Hepatocyte (in vitro differentiated cells): ENCODE data around the gene GAL3ST2. TPM values are rescaled to one million over a fixed set of nuclear protein-coding genes. Genes with fewer than 3 reads are reported as not detected.

Experiments
- DNase-seq: peaks from one replicate; pipeline ENCODE4 v3.0.0-alpha.2; 2016; ENCODE audit warnings: low spot score
- H2AFZ ChIP-seq: fragments of 200-600 bp; sonication (generic); 2 replicates; pipeline ENCODE4 v1.6.0; 2016; ENCODE audit warnings: antibody characterized with exemption, mild to moderate bottlenecking
- H3K27ac ChIP-seq: fragments of 200-600 bp; sonication (generic); 2 replicates; pipeline ENCODE4 v1.5.1; 2016; ENCODE audit warnings: mild to moderate bottlenecking
- H3K27me3 ChIP-seq: fragments of 200-600 bp; sonication (generic); 2 replicates; pipeline ENCODE4 v1.6.1; 2016
- H3K36me3 ChIP-seq: fragments of 200-600 bp; sonication (generic); replicated peaks from 2 replicates; pipeline ENCODE4 v1.5.1; 2016; ENCODE audit warnings: low read depth; ENCODE audit not compliant: insufficient read depth
- H3K4me1 ChIP-seq: fragments of 200-600 bp; sonication (generic); 2 replicates; pipeline ENCODE4 v1.5.1; 2016; ENCODE audit warnings: mild to moderate bottlenecking, moderate library complexity; ENCODE audit not compliant: insufficient read depth
- H3K4me2 ChIP-seq: fragments of 200-600 bp; sonication (generic); 2 replicates; pipeline ENCODE4 v1.6.0; 2016
- H3K4me3 ChIP-seq: fragments of 200-600 bp; sonication (generic); 2 replicates; pipeline ENCODE4 v1.5.1; 2016; ENCODE audit warnings: mild to moderate bottlenecking
- H3K79me2 ChIP-seq: fragments of 200-600 bp; sonication (generic); 2 replicates; pipeline ENCODE4 v1.6.0; 2017; ENCODE audit warnings: mild to moderate bottlenecking
- H3K9me2 ChIP-seq: fragments of 200-600 bp; sonication (generic); replicated peaks from 2 replicates; pipeline ENCODE4 v1.6.0; 2017; ENCODE audit warnings: mild to moderate bottlenecking; ENCODE audit not compliant: insufficient read depth
- H3K9me3 ChIP-seq: fragments of 200-600 bp; sonication (generic); 2 replicates; pipeline ENCODE4 v1.5.1; 2016; ENCODE audit warnings: low read depth, mild to moderate bottlenecking
- H4K20me1 ChIP-seq: fragments of 200-600 bp; sonication (generic); 2 replicates; pipeline ENCODE4 v1.6.0; 2016; ENCODE audit warnings: mild to moderate bottlenecking; ENCODE audit not compliant: insufficient read depth, poor library complexity, severe bottlenecking
- EZH2 ChIP-seq: fragments of 200-600 bp; sonication (generic); IDR thresholded peaks from 2 replicates; pipeline ENCODE4 v1.6.1; 2016; ENCODE audit warnings: antibody characterized with exemption, mild to moderate bottlenecking, borderline replicate concordance
- EZH2phosphoT487 ChIP-seq: fragments of 200-600 bp; sonication (generic); IDR thresholded peaks from one replicate; pipeline ENCODE4 v1.6.1; 2018; ENCODE audit warnings: antibody characterized with exemption, mild to moderate bottlenecking, low read depth, moderate library complexity; ENCODE audit not compliant: unreplicated experiment, severe bottlenecking
- WGBS: methylation state at CpG from one replicate; pipeline ENCODE4 v1.1.6; 2016; ENCODE audit warnings: low lambda C conversion rate; ENCODE audit errors: missing lambda C conversion rate; 5-methylcytosine and 5-hydroxymethylcytosine counted together
- polyA plus RNA-seq: library from polyadenylated mRNA; unstranded; fragments of >200 nt; fragmentation: Nextera tagmentation; extraction: Ambion mirVana; gene quantifications from 2 replicates; pipeline ENCODE4 v1.2.1, GENCODE V29; 2016
- total RNA-seq: library from RNA; depleted of rRNA; stranded (reverse); fragments of >200 nt; gene quantifications from 2 replicates; pipeline ENCODE4 v1.2.3, GENCODE V29; 2014
- TF ChIP-seq, protein P1 (sequence below): fragments of 200-600 bp; sonication (generic); IDR thresholded peaks from 2 replicates; pipeline ENCODE4 v1.5.1; 2016; ENCODE audit warnings: antibody characterized with exemption, mild to moderate bottlenecking; ENCODE audit not compliant: poor library complexity

Gene GAL3ST2
- total and polyA plus RNA-seq, 2 experiments from 2014 or later: 0.53 TPM; not detected in 1

GRCh38 chr2:241743620-241744019 lies 33.0 kb upstream of the GAL3ST2 start:
- Histone ChIP-seq H3K79me2 (peaks cover 9% of the 10 kb centered on the region), H3K36me3 (no peaks in the 10 kb centered on the region), H3K9me2 (no peaks in the 10 kb centered on the region), H3K9me3 (no peaks in the 10 kb centered on the region), H3K27ac (no peak overlapping the region), H3K4me3 (no peak overlapping the region), H3K27me3 (no peaks in the 10 kb centered on the region), H3K4me2 (no peak overlapping the region), H3K4me1 (no peaks in the 10 kb centered on the region), H2AFZ (no peak overlapping the region), H4K20me1 (peaks cover 2% of the 10 kb centered on the region)
- no peak for TF ChIP-seq EZH2
- TF ChIP-seq, protein P1, sequence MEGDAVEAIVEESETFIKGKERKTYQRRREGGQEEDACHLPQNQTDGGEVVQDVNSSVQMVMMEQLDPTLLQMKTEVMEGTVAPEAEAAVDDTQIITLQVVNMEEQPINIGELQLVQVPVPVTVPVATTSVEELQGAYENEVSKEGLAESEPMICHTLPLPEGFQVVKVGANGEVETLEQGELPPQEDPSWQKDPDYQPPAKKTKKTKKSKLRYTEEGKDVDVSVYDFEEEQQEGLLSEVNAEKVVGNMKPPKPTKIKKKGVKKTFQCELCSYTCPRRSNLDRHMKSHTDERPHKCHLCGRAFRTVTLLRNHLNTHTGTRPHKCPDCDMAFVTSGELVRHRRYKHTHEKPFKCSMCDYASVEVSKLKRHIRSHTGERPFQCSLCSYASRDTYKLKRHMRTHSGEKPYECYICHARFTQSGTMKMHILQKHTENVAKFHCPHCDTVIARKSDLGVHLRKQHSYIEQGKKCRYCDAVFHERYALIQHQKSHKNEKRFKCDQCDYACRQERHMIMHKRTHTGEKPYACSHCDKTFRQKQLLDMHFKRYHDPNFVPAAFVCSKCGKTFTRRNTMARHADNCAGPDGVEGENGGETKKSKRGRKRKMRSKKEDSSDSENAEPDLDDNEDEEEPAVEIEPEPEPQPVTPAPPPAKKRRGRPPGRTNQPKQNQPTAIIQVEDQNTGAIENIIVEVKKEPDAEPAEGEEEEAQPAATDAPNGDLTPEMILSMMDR: no peak
- WGBS: 95% methylated on average over 15 of the region's 16 CpGs
- DNase-seq: no peak

DNA sequence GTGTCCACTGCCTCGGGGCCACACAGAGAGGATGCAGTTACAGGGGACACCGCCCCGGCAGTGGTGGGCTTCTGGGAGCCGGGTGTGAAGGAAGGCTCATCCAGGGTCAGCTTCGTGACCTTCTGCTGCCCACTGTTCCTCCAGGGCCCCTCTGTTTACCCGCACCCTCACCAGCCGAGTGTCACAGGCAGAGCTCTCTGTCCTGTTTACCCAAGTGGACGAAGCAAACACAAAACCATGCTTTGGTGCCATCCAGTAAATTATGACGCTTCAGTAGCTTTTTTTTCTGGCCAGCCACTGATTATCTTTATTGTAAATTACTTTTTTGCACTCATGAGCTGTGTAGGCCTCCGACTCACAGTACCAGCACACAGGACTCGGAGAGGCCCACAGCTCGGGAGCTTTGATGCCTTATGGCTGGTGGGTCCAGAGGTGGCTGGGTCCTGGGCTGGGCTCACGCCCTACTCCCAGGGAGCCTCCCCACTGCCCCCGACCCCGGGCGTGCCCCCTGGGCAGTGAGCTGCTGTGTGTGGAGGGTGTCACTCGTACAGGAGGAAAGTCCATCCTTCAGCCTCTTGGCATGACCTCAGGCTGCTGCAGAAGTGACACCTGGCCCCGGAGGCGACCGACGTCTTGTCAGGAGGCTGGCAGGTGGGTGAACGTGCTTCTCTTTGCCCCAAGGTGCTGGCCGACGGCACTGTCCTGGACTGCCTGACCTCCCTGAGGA lies 32.4 kb upstream of the GAL3ST2 start:
- Histone ChIP-seq H3K9me3 (no peaks in the 10 kb centered on the region), H3K36me3 (no peaks in the 10 kb centered on the region), H3K79me2 (peaks cover 4% of the 10 kb centered on the region), H2AFZ (no peak overlapping the region), H3K4me3 (no peak overlapping the region), H3K27ac (no peak overlapping the region), H3K9me2 (no peaks in the 10 kb centered on the region), H3K27me3 (no peaks in the 10 kb centered on the region), H3K4me1 (no peaks in the 10 kb centered on the region), H4K20me1 (peaks cover 2% of the 10 kb centered on the region), H3K4me2 (no peak overlapping the region)
- WGBS: 92% methylated on average over 24 of the region's 24 CpGs
- TF ChIP-seq EZH2phosphoT487: no peak
- TF ChIP-seq EZH2: no peak
- TF ChIP-seq, protein P1: no peak
- no peak for DNase-seq

DNA sequence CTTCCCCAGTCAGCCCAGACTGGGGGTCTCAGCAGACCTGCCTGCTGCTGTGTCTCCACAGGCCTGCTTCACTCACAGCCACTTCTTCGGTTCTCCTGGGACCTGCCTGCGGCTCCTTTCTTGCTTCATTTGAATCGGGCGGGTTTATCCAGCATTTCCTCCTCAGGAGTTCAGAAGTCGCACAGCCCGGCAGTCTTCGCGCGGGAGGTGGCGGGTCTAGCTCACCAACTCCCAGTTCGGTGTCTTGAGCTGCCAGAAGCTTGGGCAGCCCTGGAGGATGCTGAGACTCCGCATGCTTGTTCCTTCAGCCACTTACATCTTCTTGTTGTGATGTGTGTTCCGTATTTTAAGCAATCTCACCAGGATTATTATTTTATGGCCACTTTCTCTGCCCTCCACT lies 31.3 kb upstream of the GAL3ST2 start:
- TF ChIP-seq EZH2: no peak
- TF ChIP-seq, protein P1: no peak
- no peak for TF ChIP-seq EZH2phosphoT487
- DNase-seq: no peak
- Histone ChIP-seq H3K27me3 (no peaks in the 10 kb centered on the region), H4K20me1 (peaks cover 2% of the 10 kb centered on the region), H2AFZ (no peak overlapping the region), H3K27ac (no peak overlapping the region), H3K9me3 (no peaks in the 10 kb centered on the region), H3K36me3 (no peaks in the 10 kb centered on the region), H3K4me2 (no peak overlapping the region), H3K79me2 (no peaks in the 10 kb centered on the region), H3K9me2 (no peaks in the 10 kb centered on the region), H3K4me1 (no peaks in the 10 kb centered on the region), H3K4me3 (no peak overlapping the region)
- WGBS: 97% methylated on average over 13 of the region's 13 CpGs
